GDM1 (cell line): ENCODE measurements around the gene SIK3.
A peak's percentile ranks its signal among the peaks of the same experiment; 100 is the strongest.

Experiments used
- DNase-seq: peaks from one replicate; lab custom pipeline; 2025; lab: John Stamatoyannopoulos, UW

Gene SIK3

GRCh38 chr11:116929414-116930090 lies 168.7 kb downstream of the SIK3 start:
- no peak for DNase-seq

GRCh38 chr11:116928845-116929244 lies 169.4 kb downstream of the SIK3 start:
- DNase-seq: no peak

DNA sequence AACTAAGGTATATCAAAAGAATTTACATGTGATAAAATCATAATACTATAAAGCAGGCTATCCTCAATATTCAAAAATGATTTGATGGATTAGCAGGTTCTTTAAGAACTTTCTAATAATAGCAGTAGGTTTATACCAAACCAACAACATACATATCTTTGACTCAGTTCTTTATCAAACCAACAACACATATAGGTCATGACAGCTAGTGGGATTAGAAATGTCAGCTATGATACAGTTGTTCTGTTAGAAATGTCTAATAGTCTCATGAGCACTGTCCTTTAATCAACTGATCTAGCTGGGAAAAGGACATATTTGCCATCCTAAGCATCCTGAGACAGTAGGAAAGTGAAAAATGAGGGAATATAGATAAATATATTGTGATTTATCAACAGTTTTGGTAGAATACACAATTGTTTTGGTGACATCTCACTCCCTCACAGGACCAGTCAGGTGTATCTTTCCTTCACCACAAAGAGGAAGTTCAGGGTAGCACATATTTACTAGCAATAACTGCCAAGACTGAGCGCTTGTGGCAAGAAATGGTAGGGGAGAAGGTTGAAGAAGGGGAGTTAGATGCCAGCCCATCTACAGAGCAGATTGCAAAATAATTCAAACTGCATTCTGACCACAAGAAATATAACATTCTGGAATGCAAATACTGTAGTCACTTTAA lies 170.0 kb downstream of the SIK3 start:
- DNase-seq: peak; percentile 2

GRCh38 chr11:116927163-116927974 lies 170.9 kb downstream of the SIK3 start:
- DNase-seq: no peak

DNA sequence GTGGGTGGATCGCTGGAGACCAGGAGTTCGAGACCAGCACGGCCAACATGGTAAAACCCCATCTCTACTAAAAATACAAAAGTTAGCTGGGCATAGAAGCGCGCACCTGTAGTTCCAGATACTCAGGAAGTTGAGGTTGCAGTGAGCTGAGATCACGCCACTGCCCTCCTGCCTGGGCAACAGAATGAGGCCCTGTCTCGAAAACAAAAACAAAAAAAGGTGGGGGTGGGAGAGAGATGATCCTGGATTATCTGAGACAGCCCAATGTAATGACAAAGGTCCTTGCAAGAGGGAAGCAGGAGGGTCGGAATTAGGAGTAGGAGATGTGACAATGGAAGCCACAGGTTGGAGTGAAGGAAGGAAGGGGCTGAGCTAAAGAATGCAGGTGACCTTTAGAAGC lies 173.2 kb downstream of the SIK3 start:
- DNase-seq: no peak

GRCh38 chr11:116918925-116919655 lies 179.1 kb downstream of the SIK3 start:
- no peak for DNase-seq

- no peak for DNase-seq
Observed at GRCh38 chr11:116917632-116918031, 180.6 kb downstream of the SIK3 start.

GRCh38 chr11:116916886-116917285 lies 181.3 kb downstream of the SIK3 start:
- DNase-seq: no peak

DNA sequence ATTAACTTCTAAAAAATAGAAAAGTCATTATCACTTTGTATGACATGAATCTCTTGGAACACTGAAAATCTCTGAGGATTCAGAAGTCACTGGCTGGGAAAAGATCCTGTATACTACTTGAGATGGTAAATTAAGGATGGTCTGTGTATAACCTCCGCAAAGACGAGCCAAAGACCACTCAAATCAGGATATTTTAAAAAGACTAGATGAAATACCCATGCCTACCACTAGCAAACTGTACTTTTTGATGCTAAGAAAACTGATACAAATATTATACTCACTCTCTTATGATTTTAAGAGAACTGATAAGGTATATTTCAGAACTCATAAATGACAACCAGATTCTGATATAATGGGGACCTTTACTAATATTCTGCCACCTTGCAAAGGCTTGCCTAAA lies 182.2 kb downstream of the SIK3 start:
- DNase-seq: no peak

- DNase-seq: no peak
Observed at GRCh38 chr11:116913000-116913399, 185.2 kb downstream of the SIK3 start.

DNA sequence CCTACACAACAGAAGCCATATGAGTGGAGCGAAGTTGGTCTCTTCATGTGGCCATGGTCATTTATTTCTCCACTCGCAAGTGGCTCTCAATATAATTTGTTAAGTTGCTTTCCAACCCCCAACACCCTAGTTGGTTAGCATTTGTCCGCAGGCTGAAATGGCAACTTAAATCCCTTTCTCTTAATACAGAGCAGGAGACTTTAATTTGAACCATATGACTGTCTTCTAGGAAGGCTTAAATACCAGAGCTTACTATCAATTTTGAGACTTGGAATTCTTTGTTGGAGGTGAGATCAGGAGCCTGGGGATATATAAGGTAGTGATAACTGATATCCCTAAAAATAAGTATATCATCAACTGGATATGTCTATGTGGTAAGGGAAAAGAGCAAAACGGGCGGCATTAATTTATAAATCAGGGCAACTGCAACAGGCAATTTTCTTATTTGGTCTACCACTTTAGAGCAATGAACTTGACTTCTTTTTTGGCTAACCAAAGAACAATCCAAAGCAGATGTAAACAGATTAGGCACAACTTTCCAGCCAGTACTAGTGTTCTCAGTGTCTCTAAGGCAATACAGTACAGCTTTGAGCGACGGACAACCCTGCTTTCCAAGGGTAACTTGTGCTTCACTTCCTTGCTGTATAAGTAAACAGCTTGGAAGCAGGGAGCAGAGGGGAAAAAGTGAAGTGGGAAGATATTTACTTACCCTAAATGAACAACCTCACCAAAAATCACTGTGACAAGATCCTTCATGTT lies 186.1 kb downstream of the SIK3 start:
- no peak for DNase-seq

DNA sequence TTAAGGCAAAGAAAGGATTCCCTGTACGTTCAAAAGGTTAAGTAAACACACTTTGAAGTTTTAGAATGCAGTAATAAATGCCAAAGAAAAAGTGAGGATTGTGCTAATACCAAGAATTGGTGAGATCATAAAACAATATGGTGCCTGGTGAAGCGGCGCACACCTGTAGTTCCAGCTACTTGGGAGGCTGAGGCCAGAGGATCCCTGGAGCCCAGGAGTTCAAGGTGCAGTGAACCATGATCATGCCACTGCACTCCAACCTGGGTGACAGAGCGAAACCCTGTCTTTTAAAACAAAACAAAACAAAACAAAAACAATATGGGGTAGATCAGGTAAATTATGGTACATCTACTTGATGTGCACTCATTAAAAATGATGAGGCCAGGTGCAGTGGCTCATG lies 187.4 kb downstream of the SIK3 start:
- no peak for DNase-seq

GRCh38 chr11:116910378-116910777 lies 187.8 kb downstream of the SIK3 start:
- no peak for DNase-seq

DNA sequence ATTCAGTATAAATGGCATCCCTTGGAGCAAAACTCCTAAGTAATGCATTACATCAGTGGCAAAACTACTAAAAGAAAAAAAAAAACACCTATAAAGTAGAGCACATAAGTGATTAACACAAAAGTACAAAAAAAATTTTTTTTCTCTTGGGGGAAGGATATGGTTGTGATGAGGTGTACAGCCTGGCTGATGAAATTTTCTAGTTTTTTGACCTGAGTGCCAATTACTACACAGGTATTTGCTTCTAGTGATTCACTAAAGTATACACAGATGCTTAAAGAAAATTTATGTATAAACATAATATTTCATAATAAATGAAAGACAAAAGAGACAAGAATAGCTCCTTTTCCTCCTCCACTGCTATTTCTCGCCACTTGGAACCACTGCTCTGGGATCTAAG lies 189.0 kb downstream of the SIK3 start:
- no peak for DNase-seq

GRCh38 chr11:116906479-116906878 lies 191.7 kb downstream of the SIK3 start:
- no peak for DNase-seq

GRCh38 chr11:116903090-116903489 lies 195.1 kb downstream of the SIK3 start:
- no peak for DNase-seq

DNA sequence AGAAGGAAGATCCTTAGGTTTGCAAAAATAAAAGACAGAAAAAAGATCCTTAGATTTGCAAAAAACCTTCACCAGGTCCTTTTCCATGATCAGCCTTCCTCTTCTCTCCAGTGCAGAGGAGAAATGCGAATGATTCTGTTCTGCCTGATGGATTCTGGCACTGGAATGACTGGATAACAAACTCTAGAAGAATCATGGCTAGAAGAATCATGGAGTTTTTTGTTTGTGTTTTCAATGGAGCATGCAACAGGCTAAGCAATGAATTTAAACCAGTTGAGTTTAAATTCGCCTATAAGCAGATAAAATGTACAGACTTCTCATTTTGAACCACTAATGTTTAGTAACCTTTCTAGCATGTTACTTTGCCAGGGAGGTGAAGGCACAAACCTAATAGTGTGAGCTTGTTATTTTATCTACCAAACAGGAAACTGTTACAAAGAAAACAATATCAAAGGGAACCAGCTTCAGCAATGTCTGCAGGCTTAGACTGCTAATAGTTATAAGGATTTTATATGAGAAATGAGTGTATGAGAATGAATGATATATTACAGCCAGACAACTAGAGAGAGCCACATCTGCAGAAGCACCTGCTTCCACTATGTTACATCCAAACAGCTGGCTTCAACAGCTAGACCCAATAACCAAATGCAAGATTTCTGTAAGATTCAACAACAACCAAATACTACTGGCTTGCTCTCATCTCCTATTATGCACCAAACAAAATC lies 196.1 kb downstream of the SIK3 start:
- no peak for DNase-seq

DNA sequence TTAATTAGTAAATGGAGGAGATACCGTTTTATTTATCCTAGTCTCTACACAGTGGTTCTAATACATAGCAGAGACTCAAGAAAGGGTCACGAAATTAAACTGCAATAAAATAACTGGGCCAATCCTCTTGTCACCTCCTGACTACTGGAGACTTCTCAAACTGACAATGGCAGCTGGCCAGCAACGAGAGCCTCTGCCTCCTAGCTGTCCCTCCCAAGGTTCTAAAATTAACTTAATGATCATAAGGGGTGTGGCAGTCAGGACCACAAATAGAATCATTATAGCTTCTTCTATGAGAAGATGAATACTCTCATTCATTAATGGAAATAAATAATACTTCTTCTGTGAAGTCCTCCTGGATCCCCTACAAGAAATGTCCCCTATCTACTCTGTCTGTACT lies 197.0 kb downstream of the SIK3 start:
- no peak for DNase-seq

GRCh38 chr11:116896211-116896610 lies 202.0 kb downstream of the SIK3 start:
- no peak for DNase-seq

- no peak for DNase-seq
Observed at GRCh38 chr11:116895048-116895757, 203.0 kb downstream of the SIK3 start.
